Mucosa of descending colon (tissue), 3 donors: Measurements from ENCODE around the gene CNN2. TPM values are rescaled to one million over a fixed set of nuclear protein-coding genes. Genes with fewer than 3 reads are reported as not detected.
A peak's percentile ranks its signal among the peaks of the same experiment; 100 is the strongest.

Experiments used
- ATAC-seq: fragments of 200-7000 bp; cut with Tn5 transposase; one replicate; pipeline ENCODE4 v1.9.1; 2020; ENCODE audit warnings: mild to moderate bottlenecking, moderate library complexity
- DNase-seq, 3 donors: peaks; one replicate each; pipeline ENCODE4 v3.0.0-alpha.2; 2020
- H3K36me3 ChIP-seq: fragments of 200-600 bp; one replicate; pipeline ENCODE4 v1.8.0; 2021; ENCODE audit warnings: low read depth, mild to moderate bottlenecking
- H3K4me1 ChIP-seq: fragments of 200-600 bp; one replicate; pipeline ENCODE4 v1.8.0; 2021; ENCODE audit warnings: low read depth, mild to moderate bottlenecking
- H3K4me3 ChIP-seq: fragments of 200-600 bp; one replicate; pipeline ENCODE4 v1.8.0; 2021; ENCODE audit warnings: mild to moderate bottlenecking
- H3K9me3 ChIP-seq: fragments of 200-600 bp; one replicate; pipeline ENCODE4 v1.8.0; 2021; ENCODE audit warnings: mild to moderate bottlenecking
- CTCF ChIP-seq: fragments of 200-600 bp; IDR thresholded peaks from one replicate; pipeline ENCODE4 v1.8.0; 2022; ENCODE audit warnings: antibody characterized with exemption, mild to moderate bottlenecking
- intact Hi-C, 2 donors: fragments of 100-400 bp; cut with DNase I in 1 of 2; cut with micrococcal nuclease in 1 of 2; formaldehyde crosslinking; loops; one replicate each; pipeline versions ENCODE4 v1.11.0 to v1.11.1; 2022; cut with DNase I, micrococcal nuclease
- total RNA-seq, 3 donors: library from RNA; stranded (reverse); fragmentation: NEBNext Ultra II Directional in 2 of 3; extraction: Animal tissue kit (Norgen Biotek cat#: 25700) in 2 of 3; gene quantifications; one replicate each; pipeline versions ENCODE4 v1.2.1 to v1.2.4, GENCODE V29; 2021 to 2023
- donor health status: DM: no; HTN: no; CAD: no; lungs with moderate emphysema.
- donor health status: DM: no; HTN: no; CAD: no.
- donor health status: DM: no; HTN: yes; CAD: no.

CNN2 gene
- total RNA-seq, 3 donors from 2014 or later: 65.0 to 88.8 (median 84.7) TPM

GRCh38 chr19:982567-983170 is 43.7 kb upstream of the CNN2 start:
- Histone ChIP-seq H3K4me3 (no peak overlapping the region), H3K36me3 (no peaks in the 10 kb centered on the region), H3K4me1 (peaks cover 24% of the 10 kb centered on the region), H3K9me3 (no peaks in the 10 kb centered on the region)
- intact Hi-C loops: loop anchor here (5.0 to 10.0 kb wide), 2 partner anchors 60 to 128 kb away; partner anchors contain the start of genes CFD (in 1 of the 2) and ELANE (in 1 of the 2)
- peak; percentile 89 for ATAC-seq
- DNase-seq: peak; percentile 79 to 86 (median 82)
- peak; percentile 96 for TF ChIP-seq CTCF

GRCh38 chr19:984165-984967 is 42.0 kb upstream of the CNN2 start, which contains the start of gene WDR18:
Gene WDR18 (plus strand): TSS chr19:984345. CDS start chr19:984354, 9 bp downstream.
- intact Hi-C loops: loop anchor here (5.0 to 10.0 kb wide), 2 partner anchors 62 to 130 kb away; partner anchors contain the start of genes CFD (in 1 of the 2) and ELANE (in 1 of the 2)
- no peak for TF ChIP-seq CTCF
- Histone ChIP-seq H3K4me1 (peaks cover 24% of the 10 kb centered on the region), H3K9me3 (no peaks in the 10 kb centered on the region), H3K4me3 (peak within 1 kb of the TSS; percentile 96), H3K36me3 (no peaks in the 10 kb centered on the region)
- ATAC-seq (peak; percentile 96), DNase-seq (peak; percentile 94 to 95 (median 94))

GRCh38 chr19:986083-986482 is 40.3 kb upstream of the CNN2 start:
- H3K36me3 ChIP-seq: no peaks in the 10 kb centered on the region
- no peak for DNase-seq
- H3K9me3 ChIP-seq: no peaks in the 10 kb centered on the region
- ATAC-seq: no peak
- peaks cover 24% of the 10 kb centered on the region for H3K4me1 ChIP-seq
- intact Hi-C loops: loop anchor here in 1 of 2 donors (10.0 kb wide), 1 partner anchor 131 kb away; the partner anchor contains the start of genes CFD and ELANE
- H3K4me3 ChIP-seq: no peak overlapping the region
- no peak for TF ChIP-seq CTCF

- H3K9me3 ChIP-seq: no peaks in the 10 kb centered on the region
- no peak overlapping the region for H3K4me3 ChIP-seq
- H3K36me3 ChIP-seq: no peaks in the 10 kb centered on the region
- peaks cover 15% of the 10 kb centered on the region for H3K4me1 ChIP-seq
- ATAC-seq (no peak), DNase-seq (no peak)
- intact Hi-C loops: loop anchor here in 1 of 2 donors (10.0 kb wide), 1 partner anchor 133 kb away; the partner anchor contains the start of genes CFD and ELANE
- no peak for TF ChIP-seq CTCF
These were observed 38.3 kb upstream of the CNN2 start for GRCh38 chr19:988081-988480.

GRCh38 chr19:988510-988909 is 37.9 kb upstream of the CNN2 start:
- ATAC-seq: no peak
- H3K4me3 ChIP-seq: no peak overlapping the region
- no peak for DNase-seq
- intact Hi-C loops: loop anchor here in 1 of 2 donors (10.0 kb wide), 1 partner anchor 134 kb away; the partner anchor contains the start of genes CFD and ELANE
- H3K9me3 ChIP-seq: no peaks in the 10 kb centered on the region
- TF ChIP-seq CTCF: no peak
- H3K4me1 ChIP-seq: peaks cover 11% of the 10 kb centered on the region
- H3K36me3 ChIP-seq: no peaks in the 10 kb centered on the region
